Cortex of kidney (tissue), 1 donor: ENCODE data around the gene SLC22A4.

Experiments used
- DNase-seq: peaks from one replicate; lab custom pipeline; 2025; lab: John Stamatoyannopoulos, UW

The SLC22A4 gene

DNA sequence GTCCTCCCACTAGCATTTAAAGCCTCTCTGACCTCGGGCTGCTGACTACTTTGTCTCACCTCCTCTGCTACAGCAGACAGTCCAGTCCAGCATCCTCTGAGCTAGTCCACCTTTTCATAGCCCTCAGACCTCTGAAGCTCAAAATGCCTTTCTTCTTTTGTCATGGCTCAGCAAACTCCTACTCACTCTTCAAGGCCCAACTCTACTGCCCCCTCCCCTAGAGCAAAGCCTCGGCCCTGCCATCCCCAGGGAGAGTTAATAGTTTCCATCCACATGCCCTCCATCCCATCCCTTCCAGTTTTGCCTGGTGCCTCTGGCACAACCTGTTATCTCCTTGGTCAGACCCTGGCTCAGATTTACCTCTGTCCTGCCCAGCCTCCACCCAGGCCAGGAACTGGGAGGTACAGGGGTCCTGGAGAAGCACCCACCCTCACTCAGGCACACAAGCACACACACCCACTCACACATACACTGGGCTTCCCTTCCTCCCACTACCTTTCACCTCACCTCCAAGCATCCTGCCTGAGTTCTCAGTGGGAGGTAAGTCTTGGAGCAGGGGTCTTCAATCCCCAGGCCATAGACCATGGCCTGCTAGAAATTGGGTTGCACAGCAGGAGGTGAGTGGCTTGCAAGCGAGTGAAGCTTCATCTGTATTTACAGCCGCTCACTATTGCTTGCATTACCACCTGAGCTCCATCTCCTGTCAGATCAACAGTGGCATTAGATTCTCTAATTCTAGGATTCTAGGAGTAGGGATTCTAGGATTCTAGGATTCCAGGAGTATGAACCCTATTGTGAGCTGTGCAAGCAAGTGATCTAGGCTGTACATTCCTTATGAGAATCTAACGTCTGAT is 18.6 kb upstream of the SLC22A4 start:
- no peak for DNase-seq

DNA sequence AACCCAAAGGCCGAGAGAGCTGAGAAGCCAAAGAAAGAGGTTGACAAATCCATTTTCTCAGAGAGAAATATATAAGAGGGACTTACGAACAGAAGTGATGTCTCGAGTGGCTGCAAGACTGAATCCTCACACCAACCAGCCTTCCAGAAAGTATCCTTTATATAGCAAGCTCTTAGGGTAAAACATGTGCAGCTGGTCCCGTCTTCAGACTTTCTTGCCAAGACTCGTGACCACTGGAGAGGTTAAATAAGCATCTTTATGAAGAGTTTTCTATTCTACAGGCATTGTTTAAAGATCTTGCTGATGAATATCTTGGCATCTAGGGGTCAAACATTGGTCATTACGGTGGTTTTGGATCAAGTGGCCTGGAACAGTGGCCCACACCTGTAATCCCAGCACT is 16.9 kb upstream of the SLC22A4 start:
- no peak for DNase-seq

DNA sequence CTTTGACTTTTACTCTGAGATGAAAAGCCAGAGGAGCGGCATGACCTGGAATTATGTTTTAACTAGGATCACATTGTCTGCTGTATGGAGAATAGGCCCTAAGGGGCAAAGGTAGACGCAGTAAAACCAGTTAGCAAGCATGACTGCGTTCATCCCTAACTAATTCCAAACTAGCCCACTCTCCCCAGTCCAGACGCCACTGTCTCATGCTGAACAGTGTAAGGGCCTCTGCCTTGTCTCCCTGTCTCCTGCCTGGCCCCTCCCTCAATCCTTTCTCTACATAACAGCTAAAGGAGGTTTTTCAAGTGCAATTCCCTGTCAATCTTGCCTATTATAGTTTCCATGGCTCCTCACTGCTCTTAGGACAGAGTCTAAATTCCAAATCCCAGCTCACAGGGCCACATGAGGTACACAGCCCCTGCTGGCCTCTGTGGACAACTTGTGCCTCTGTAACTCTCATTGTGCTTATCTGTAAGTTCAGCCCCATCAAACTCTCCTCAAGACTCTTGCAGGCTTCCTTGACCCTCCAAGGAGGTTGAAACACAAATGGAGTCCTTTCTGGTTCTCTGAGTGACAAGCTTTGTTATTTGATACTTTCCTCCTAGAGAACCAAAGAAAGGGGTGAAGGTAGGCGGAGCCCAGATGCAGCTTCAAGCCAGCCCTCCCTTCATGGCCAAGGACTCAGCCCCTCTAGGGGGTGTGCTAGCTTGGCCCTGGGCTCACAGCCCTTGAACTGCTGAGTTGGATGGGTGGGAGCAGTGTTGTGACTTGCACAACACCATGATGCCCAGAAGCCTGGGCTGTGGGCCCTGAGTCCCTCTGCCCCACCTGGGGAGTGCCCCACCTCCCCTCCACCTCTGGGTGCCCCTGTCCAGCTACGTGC is 16.0 kb upstream of the SLC22A4 start:
- no peak for DNase-seq

DNA sequence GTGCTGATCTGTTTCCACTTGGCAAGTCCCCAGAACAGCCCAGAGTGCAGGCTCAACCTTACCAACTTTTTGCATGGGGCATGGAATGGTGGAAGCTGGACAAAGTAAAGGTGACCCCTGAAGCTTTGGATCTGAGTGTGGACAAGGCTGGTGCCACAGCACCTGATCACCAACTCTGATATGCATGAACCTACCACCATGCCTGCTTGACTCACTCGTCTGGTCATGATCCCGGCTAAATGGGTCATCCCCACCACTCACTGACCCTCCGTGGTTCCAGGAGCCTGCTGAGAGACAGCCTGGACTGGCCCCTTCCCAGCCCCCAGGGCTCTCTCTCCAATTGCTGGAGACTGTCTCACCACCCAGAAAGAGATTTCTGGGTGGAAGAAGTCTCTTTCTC is 14.4 kb upstream of the SLC22A4 start:
- no peak for DNase-seq

DNA sequence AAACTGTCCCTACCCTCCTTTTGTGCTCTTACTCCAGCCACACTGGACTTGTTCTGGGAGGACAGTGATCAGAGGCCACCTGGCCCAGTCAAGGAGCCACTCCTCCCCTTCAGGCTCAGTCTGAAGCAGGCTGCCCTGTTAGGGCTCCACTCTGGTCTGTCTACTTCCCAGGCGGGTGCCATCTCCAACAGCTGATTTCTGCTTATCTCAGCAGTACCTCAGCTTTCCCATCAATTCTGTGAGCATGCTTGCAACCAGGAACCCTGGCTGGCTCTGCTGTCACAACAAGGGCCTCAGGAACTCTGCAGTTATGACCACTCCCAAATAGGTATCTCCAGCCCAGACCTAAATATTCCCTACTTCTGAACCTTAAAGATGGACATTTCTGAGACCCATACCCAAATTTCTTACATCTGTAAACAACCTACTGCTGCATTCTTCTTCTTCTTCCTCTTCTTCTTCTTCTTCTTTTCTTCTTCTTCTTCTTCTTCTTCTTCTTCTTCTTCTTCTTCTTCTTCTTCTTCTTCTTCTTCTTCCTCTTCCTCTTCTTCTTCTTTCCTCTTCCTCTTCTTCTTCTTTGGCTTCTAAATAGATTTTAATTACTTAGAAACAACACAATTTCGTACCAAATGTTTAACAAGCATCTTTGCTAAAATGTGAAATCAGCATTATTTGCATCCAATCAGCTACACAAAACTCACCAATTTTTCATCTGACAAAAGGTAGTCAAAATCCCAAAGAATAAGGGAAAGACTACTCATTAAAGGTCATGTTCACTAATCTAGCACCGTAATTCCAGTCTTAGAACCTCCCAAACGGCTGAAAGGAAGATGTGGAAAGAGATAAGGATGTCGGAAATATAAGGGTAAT is 13.6 kb upstream of the SLC22A4 start:
- DNase-seq: no peak

DNA sequence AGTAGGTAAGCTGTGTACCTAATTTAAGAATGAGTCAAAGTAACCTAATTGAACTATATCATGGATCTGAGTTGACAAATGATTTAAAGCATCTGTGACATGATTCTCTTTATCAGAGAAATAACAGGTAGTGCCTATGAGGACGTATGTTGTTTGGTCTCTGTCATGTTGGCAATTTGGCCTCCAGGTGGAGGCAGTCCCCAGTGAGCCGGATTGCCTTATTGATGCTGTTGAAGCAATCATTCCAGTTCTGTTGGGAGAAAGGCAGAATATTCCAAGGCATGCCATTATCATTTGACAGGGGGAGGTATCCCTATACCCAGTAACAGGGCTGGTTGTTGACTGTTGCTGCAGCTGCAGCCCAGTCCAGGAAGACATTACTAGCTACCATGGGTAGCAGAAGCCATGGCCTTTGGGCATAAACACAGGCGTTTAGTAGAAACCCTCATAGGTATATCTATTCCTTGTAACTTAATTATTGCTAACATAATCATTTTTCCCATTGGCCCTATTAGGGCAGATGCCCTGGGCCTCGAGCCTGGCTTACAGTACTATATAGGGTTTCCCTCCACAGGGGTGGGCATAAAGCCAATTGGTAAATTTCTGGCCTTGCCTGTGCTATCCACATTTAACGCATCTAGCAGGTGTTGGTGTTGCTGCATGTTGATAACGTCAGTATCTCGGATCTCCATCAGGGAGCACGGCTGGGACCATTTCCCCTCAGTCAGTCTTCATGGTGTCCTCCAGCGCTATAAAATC is 12.2 kb upstream of the SLC22A4 start:
- DNase-seq: no peak

DNA sequence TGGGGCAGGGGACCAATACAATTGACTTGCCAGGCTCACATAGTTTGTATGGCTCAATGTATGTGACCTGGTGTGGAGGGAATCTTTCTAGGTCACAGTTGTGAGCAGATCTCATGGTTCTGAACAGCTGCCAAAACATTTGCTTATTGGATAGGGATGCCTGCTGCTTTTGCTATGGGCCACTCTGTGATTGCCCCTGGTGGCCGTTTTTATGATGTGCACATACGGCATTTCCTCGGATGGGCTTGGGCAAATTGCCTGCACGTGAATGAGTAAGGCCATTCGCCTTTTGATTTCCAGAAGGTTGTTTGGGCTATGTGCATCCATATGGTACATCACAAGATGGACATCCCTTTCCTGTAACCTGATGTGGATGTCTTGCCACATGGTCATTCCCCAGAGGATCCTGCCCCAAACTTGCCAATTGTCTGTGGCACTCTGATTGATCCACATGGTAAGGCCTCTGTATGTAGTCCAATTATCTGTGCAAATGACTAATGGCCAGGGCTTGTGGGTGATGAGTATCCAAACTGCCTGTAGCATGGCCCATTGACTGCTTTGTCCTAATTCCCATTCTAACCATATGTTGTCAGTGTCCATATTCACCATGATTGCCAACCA is 10.7 kb upstream of the SLC22A4 start:
- DNase-seq: no peak

DNA sequence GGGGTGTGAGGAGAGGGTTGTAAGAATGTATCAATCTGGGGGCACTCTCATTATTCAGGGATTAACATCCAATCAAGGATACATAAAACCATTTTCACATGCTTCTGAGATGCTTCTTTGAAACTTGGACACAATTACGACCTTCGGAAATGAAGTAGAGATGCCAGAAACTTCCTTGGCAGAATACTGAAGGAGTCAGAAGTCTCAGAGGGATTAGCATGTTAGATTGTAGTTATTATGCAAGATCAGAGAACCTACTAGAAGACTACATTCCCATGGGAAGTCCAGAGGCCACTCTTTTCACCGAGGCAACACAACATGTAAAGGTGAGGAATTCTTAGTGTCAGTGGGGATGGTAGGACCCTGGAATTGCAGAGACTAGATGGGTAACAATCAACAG is 5.1 kb upstream of the SLC22A4 start:
- DNase-seq: no peak

DNA sequence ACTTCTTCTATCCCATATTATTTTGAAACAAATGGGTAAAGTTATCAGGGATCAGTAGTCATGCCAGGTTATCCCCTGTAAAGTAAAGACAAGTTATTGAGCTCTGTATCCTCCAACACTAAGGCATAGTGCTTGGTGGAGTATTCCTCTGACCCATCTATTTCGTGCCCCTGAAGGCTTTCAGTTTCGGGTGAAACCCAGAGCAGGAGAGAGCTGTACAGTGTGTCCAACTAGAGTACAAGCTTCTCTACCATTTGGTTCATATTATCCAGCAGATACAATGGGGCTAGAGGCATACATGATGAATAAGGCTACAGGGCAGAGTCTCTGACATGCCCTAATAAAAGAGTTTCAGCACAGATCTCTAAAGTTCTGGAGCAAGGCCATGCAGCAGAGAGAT is 3.2 kb upstream of the SLC22A4 start:
- no peak for DNase-seq

DNA sequence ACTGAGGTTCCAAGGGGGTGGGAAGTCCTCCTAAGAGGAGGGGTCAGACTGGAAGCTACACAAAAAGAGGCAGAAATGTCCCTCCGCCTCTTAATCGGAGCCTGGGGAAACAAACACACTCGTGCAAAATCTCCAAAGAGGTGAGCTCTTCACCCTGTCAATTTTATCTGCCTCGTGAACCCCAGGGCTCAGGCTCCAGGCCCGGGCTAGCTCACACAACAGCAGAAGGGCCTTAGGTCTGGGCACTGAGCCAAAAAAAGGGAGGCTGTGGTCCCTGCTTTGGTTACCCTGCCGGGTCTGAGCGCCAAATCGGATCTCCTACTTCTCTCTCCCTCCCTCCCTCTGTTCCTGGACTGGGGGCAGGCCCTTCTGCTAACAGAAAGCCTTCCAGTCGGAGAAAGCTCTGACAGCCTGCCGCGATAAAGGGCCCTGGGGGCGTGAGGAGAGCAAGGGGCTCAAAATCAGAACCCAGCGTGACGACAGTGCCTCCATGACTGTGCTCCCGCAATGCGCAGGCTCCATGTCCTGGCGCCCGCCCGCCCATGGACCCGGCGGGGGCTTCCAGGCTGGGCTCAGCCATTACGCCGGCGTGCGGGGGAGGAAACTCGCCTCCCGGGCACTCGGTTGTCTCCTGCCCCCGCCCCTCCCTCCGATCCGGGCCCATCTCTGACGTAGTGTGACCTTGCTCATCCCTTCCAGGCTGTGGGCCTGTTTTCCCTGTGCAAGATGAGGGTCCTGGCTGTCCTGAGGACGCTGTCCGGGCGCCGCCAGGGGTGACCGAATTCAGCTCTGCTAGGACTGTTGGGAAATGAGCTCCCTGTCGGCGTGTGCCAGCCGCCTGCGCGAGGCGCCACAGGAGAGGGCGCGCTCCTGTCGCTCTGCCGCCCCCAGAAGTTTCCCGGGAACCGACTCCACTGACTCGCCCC is 865 bp upstream of the SLC22A4 start:
- DNase-seq: no peak

DNA sequence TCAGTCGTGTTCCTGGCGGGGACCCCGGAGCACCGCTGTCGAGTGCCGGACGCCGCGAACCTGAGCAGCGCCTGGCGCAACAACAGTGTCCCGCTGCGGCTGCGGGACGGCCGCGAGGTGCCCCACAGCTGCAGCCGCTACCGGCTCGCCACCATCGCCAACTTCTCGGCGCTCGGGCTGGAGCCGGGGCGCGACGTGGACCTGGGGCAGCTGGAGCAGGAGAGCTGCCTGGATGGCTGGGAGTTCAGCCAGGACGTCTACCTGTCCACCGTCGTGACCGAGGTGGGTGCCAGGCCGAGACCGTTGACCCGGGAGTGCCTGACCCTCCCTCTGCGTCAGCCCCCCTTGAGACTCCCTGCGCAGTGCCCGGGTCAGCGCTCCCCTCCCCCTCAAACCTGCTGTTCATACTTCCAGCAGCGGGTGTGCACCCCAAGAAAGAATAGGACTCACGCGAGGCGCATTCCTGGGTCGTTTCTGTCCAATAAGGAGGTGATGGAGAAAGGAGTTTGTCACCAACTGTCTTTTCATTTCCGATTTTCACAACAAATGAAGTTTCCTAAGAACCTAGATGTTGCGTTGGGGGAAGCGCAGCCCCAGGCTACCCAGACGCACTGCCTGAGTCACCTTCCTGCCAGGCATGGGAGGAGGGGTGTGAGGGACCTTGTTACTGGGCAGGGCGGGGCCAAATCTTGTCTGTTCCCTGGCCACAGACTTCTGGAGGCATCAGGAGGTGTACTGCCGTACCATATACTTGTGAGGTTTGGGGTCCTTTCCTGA is 722 bp downstream of the SLC22A4 start:
- no peak for DNase-seq

DNA sequence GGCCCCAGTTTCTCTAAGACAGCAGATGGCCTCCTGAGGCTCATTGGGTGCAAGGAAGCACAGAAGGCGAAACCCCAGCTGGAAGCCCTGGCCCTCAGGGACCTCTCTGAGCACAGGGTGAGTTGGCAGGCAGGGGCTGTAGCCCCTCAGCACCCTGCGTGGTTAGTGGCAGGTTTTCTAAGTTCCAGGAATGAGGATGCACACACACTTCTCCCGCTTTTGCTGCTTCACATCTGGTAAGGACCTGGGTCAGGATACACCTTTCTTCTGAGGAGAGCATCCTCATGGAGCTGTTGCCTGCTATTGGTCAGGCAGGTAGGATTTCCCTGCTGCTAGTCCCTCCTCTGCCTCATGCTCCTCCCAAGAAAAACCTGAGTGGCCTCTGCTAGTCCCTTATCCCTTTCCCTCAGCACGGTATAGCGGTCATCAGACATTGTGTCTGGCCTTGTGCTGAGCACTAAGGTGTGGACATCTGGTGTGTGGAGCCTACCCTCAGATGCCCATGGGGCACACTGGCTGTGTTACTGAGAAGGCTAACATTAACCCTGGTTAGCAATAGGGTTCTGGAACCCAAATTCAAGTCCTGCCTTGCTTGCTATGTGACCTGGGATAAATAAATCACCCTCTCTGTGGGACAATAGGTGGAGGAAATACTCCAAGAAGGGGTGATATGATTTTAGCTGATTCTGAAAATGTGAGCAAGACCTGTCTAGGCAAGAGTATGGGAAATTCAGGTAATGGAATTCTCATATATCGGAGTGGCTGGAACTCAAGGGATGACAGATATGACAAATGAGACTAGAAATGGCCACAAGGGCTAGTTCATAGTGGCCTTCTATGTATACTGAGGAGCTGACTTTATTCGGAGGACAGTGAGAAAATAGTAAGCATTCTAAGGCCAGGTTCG is 1.6 kb downstream of the SLC22A4 start:
- DNase-seq: no peak

DNA sequence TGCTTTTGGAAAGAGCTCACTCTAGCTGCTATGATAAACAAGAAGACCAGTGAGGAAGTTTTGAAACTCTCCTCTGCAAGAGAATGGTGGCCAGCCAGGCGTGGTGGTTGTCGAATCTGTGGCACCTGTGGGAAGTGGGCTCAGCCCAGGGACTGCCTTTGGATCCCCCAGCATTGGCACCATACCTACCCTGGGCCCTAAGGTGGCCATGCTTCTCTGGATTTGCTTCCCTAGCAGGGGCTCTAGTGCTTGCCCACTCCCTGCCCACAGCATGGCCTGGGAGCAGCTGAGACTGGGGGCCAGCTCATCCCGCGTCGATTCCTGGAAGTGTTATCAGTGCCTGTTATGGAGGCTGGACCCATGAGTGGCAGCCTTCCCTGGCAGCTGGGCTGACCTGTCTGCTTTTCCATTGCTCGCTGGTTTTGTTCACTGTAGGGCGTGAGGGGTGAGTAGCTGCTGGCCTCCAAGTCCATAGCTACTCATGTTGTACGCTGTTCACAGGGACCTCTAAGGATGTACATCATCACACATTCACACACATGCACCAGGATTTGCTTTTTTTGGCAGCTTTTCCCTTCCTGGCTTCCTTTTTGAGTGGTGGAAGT is 2.3 kb downstream of the SLC22A4 start:
- DNase-seq: no peak

DNA sequence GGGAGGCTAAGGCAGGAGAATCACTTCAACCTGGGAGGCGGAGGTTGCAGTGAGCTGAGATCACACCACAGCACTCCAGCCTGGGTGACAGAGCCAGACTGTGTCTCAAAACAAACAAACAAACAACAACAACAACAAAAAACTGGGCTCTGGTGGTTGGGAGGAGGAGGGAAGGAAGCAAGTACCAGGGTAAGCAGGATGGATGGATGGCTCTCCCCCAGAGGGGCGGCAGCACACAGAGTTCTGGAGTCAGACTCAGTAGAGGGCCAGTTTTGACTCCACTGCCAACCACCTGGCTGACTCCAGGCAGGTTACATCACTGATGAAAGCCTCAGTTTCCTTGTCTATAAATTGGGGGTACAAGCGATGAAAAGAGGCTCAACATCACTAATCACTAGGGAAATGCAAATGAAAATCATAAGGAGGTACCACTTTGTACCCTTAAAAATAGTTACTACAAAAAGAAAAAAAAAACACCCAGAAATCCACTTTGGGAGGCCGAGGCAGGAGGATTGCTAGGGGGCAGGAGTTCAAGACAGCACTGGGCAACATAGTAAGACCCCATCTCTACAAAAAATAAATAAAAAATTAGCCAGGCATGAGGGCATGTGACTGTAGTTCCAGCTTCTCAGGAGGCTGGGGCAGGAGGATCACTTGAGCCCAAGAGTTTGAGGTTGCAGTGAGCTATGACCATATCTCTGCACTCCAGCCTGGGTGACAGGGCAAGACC is 3.2 kb downstream of the SLC22A4 start:
- no peak for DNase-seq

DNA sequence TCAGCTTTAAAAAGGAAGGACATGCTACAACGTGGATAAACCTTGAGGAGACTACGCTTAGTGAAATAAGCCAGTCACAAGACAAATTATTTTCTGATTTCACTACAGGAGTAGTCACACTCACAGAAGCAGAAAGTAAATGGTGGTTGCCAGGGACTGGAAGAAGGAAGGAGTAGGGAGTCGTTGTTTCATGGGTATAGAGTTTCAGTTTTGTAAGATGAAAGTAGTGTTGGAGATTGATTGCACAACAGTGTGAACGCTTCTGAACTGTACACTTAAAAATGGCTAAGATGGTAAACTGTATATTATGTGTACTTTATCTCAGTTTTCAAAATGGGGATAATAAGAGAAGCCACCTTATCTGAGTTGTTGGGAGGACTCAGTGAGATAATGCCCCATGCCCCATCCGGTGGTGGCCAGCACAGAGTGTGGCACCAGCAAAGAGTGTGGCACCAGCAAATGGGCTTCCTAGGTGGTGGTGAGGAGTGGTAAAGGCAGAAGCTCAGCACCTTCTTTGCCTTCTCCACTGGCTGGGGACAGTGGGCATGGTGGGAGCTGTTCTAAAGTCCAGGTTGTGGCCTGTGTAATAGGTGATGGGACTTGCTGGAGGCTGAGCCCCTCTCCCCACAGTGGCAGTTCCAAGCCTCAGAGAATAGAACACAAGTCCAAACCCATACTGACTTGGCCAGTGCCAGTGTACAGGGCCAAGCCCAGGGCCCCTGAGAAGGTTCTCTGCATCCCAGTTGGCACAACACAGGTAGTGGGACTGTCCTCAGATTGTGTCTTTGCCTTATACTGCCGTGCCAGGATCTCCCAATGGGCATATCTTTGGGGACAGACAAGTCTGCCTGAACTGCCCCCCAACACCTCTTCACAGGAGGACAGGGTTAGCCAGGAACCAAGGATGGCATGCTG is 4.4 kb downstream of the SLC22A4 start:
- DNase-seq: no peak

DNA sequence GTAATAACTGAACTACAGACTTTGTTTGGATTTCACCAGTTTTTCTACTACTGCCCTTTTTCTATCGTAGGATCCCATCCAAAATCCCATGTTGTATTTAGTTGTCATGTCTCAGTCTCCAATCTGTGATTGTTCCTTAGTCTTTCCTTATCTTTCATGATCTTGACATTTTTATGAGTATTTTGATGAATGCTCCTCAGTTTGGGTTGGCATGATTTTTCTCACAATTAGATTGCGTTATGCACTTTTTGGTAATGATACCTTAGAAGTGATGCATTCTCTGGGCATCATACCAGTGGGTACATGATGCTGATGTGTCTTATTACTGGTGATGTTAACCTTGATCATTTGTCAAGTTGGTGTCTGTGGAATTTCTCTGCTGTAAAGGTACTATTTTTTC is 5.7 kb downstream of the SLC22A4 start:
- DNase-seq: no peak
